Medulla oblongata (tissue), 1 donor: ENCODE results near the gene GOLGA6L10.
"Not testable (repeated sequence)": the region's sequence is repeated elsewhere in the genome, so short reads cannot be mapped to it uniquely, and the experiment has no call there.

Experiments used
- DNase-seq: peaks from one replicate; pipeline ENCODE4 v3.0.0-alpha.2; 2015; ENCODE audit errors: extremely low spot score

GOLGA6L10 gene

GRCh38 chr15:82318281-82318680 lies 31.0 kb downstream of the GOLGA6L10 start:
- DNase-seq = not testable (repeated sequence)

GRCh38 chr15:82317516-82317915 lies 31.8 kb downstream of the GOLGA6L10 start:
- not testable (repeated sequence) for DNase-seq

- DNase-seq = no peak
Measured at GRCh38 chr15:82317091-82317489, 32.2 kb downstream of the GOLGA6L10 start.

GRCh38 chr15:82316247-82317090 lies 32.8 kb downstream of the GOLGA6L10 start:
- DNase-seq = not testable (repeated sequence)

GRCh38 chr15:82315519-82316246 lies 33.6 kb downstream of the GOLGA6L10 start:
- DNase-seq = no peak

GRCh38 chr15:82314769-82315518 lies 34.3 kb downstream of the GOLGA6L10 start:
- DNase-seq = no peak

- DNase-seq = not testable (repeated sequence)
Measured at GRCh38 chr15:82313951-82314768, 35.1 kb downstream of the GOLGA6L10 start.

- no peak for DNase-seq
Measured at GRCh38 chr15:82313446-82313845, 35.8 kb downstream of the GOLGA6L10 start.

- no peak for DNase-seq
Measured at GRCh38 chr15:82312586-82313349, 36.5 kb downstream of the GOLGA6L10 start.

- DNase-seq = not testable (repeated sequence)
Measured at GRCh38 chr15:82311321-82311720, 38.0 kb downstream of the GOLGA6L10 start.

- DNase-seq = no peak
Measured at GRCh38 chr15:82309802-82310201, 39.5 kb downstream of the GOLGA6L10 start.

- DNase-seq = no peak
Measured at GRCh38 chr15:82307714-82308081, 41.6 kb downstream of the GOLGA6L10 start.

GRCh38 chr15:82306791-82307713 lies 42.2 kb downstream of the GOLGA6L10 start:
- DNase-seq = no peak

- DNase-seq = no peak
Measured at GRCh38 chr15:82305621-82306048, 43.6 kb downstream of the GOLGA6L10 start.

- DNase-seq = no peak
Measured at GRCh38 chr15:82304778-82305090, 44.5 kb downstream of the GOLGA6L10 start.

GRCh38 chr15:82303956-82304777 lies 45.1 kb downstream of the GOLGA6L10 start:
- DNase-seq = no peak

- no peak for DNase-seq
Measured at GRCh38 chr15:82301296-82302016, 47.8 kb downstream of the GOLGA6L10 start.

GRCh38 chr15:82300883-82301282 lies 48.4 kb downstream of the GOLGA6L10 start:
- no peak for DNase-seq
